ENCODE measurements around the gene PRKN.

DNA sequence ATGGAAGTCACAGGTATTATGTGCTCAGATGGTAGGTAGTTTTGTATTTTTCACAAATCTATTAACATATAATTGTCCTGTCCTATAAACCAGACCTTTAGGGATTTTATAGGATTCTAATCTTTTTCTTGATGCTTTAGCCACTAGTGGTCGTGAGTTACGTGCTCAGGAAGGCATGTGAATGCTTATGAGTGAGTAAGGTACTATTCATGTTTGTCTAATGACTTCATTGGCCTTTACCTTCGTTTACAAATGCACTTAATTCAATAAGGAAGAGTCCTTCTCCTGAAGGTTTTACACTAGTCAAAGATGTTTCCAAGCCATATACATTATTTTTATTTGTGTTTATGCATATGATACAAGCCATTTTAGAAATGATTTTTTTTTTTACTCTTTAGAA is 23.2 kb upstream of the PRKN start:
- TF ChIP-seq, protein P1, sequence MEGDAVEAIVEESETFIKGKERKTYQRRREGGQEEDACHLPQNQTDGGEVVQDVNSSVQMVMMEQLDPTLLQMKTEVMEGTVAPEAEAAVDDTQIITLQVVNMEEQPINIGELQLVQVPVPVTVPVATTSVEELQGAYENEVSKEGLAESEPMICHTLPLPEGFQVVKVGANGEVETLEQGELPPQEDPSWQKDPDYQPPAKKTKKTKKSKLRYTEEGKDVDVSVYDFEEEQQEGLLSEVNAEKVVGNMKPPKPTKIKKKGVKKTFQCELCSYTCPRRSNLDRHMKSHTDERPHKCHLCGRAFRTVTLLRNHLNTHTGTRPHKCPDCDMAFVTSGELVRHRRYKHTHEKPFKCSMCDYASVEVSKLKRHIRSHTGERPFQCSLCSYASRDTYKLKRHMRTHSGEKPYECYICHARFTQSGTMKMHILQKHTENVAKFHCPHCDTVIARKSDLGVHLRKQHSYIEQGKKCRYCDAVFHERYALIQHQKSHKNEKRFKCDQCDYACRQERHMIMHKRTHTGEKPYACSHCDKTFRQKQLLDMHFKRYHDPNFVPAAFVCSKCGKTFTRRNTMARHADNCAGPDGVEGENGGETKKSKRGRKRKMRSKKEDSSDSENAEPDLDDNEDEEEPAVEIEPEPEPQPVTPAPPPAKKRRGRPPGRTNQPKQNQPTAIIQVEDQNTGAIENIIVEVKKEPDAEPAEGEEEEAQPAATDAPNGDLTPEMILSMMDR (IDR thresholded peaks at IDR 0.05) = no peak
- TF ChIP-seq ZFX (IDR thresholded peaks at IDR 0.05; ENCODE audit: borderline replicate concordance) = no peak

Measured in 22Rv1 (cell line).